ENCODE data around the gene NDUFS7.

Gene NDUFS7

DNA sequence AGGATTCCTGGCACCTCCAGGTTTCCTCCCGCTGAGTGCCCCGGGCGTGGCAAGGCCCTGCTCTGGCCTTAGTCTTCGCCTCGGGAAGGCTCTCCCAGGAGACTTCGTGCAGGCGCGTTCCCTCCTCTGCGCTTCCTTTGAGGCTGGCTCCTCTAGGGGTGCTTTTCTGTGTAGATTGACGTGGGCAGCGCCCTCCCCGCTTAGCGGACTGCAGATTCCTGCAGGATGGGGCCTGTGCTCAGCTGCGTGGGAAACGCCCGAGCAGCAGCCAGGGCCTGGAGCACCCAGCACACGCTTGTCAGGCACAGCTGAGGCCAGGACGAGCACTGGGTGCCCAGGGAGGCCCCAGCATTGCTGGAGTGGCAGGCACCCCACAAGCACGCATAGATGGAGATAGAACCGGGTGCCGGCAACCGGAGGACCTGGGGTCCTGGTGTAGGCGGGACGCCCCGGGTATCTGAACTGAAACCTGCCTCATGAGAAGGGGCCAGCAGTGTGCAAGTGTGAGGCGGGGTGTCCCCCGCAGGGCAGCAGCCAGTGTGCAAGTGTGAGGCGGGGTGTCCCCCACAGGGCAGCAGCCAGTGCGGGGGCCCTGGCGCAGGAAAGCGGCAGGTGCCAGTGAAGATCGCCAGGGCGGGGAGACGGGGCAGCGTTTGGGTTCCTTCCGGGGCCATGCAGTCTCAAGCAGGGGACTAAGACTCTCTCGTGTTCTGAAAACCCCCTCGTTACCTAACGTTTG lies 3.4 kb downstream of the NDUFS7 start:
- no peak for DNase-seq

DNA sequence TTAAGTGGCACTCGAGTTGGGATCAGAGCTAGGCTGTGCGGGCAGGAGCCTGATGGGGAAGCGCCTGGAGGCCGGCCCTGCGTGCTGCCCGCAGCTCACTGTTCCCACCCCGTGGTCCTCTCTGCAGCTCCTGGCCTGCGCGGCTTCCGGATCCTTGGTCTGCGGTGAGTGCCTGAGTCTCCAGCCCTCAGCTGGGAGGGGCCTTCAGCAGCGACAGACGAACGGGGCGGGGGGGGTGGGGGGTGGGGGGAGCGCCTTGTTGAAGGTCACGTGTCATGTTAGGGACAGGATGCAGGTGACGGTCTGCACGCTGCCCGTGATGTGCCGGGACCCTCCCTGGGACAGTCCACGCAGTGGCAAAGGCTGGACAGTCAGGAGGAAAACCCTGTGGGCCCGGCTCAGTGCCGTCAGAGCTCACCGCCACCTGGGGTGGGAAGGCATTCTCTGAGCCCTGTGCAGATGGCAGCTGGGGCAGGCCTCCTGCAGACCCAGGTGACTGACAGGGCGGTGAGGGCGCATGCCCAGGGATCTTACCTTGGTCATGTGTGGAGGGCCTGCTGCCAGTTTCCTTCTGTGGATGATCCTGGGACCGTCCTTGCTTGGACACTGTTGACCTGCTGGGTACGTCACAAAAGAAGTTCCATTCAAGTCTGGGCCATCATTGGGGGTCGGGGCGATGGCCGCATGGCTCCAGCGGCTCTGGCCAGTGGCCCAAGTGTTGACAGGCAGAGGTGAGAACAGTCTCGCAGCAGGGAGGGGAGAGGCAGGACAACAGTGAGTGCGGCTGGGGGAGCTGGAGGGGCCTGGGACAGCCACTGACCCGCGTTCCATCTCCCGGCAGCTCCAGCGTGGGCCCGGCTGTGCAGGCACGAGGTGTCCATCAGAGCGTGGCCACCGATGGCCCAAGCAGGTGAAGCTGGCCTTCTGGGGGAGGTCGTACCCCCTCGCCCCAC lies 4.3 kb downstream of the NDUFS7 start:
- DNase-seq, result no peak

DNA sequence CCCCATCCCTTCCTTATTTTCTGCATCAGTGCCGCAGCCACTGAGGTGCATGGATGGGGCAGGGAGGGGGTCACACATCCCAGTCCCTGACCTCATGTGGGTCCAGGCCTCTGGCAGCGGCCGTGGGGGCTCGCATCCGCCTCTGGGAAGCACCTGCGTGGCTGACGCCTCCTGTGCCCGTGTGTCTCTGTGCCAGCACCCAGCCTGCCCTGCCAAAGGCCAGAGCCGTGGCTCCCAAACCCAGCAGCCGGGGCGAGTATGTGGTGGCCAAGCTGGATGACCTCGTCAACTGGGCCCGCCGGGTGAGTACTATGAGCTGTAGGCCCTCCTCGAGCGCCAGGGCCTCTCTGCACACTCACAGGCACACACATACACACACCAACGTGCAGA lies 4.9 kb downstream of the NDUFS7 start:
- no peak for DNase-seq

DNA sequence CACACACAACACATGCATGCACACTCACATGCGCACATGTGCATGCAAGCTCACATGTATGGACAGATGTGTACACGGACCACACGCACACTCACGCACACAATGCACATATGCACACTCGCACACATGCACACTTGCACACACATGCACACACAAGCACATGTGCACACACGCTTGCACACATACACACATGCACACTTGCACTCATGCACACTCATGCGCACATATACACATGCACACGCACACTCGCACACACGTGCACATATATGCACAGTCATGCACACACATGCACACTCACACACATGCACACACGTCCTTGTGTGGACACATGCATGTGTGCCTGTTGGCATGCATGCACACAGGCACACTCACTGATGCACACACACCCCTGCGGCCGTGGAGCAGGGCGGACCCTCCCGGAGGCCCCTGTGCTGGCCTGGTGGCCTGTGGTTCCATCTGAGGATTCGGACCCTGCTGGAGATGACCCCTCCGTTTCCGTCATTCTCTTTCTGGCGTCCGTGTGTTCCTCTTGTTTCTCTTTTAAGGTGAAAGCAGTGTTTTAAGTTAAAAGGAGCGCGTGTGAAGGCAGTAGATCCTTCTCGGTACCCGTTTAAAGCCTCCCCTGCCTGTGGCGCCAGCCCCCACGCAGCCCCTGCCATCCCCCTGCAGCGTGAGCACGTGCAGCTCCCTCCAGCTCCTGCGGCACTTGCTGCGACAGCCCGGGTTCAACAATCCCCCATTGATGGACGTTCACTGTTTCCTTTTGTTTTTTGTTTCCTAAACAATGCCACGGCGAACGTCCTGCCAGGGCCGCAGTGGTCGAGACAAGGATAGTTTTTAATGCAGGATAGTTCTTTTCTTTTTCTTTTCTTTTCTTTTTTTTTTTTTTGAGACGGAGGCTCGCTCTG lies 5.6 kb downstream of the NDUFS7 start:
- DNase-seq, result no peak

DNA sequence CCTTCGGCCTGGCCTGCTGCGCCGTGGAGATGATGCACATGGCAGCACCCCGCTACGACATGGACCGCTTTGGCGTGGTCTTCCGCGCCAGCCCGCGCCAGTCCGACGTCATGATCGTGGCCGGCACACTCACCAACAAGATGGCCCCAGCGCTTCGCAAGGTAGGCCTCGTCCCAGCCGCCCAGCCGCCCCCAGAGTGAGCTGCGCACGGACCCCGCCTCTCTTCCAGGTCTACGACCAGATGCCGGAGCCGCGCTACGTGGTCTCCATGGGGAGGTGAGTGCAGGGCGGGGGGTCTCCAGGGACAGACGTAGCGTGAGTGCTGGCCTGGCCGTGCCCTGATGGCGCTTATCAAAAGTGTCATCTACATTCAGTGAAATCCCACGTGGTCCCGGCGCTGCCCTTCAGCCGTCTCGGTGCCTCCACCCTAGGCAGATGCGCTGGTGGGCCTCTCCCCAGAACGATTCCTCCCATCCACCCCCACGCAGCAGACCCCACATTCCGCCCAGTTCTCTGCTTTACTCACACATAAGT lies 7.2 kb downstream of the NDUFS7 start:
- no peak for DNase-seq

DNA sequence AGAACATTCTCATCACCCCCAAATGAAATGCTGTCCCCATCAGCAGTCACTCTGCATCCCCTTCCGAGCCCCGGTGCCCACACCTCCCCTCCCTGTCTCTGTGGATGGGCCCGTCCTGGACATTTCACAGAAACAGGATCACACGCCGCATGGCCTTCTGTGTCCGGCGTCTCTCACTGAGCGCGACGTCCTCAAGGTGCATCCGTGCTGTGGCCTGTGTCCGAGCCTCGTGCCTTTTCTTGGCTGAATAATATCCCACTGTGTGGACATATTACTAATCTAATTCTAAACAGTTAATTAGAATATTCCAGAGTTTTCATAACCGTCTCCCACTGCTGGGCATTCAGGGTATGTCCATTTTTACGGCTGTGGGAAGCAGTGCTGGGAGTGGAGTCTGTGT lies 8.7 kb downstream of the NDUFS7 start:
- DNase-seq, result no peak

DNA sequence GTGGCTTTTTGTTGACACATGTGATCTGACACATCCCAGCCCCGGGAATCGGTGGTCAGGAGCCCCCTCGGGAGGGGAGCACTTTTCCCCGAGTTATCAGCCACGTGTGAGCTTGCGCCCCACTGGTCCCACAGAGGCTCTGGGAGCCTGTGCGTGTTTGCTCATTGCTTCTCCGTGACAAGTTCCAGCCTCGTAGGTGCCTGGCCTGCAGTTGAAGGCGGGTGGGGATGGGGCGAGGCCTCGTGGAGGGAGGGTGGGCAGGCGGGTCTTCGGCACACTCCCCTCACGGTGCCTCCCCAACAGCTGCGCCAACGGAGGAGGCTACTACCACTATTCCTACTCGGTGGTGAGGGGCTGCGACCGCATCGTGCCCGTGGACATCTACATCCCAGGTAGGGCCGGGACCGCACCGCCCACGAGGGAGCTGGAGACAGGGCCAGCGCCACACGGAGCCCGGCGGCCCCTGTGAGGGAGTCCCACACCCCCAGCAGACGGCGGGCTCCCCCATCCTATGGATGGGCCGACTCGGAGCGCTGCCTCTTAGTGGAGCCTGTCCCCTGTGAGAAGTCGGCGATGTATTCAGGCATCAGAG lies 9.3 kb downstream of the NDUFS7 start:
- DNase-seq, result no peak

DNA sequence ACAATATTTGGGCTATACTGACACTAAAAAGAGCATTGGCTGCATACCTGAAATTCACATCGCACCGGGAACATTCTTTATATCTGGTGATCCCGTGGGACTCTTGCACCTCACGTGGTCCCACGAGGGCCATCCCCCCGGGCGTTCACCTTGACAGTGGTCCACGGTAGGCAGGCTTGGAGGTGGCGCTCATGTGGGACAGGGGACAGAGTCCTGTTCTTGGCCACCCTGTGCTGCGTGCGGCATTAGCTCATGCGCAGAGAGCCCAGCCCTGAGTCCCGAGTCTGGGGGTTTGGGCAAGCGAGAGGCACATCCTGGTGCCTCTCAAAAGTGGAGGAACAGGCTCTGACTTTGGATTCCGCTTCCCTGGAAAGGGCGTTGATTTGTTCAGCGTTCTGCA lies 10.1 kb downstream of the NDUFS7 start:
- no peak for DNase-seq

DNA sequence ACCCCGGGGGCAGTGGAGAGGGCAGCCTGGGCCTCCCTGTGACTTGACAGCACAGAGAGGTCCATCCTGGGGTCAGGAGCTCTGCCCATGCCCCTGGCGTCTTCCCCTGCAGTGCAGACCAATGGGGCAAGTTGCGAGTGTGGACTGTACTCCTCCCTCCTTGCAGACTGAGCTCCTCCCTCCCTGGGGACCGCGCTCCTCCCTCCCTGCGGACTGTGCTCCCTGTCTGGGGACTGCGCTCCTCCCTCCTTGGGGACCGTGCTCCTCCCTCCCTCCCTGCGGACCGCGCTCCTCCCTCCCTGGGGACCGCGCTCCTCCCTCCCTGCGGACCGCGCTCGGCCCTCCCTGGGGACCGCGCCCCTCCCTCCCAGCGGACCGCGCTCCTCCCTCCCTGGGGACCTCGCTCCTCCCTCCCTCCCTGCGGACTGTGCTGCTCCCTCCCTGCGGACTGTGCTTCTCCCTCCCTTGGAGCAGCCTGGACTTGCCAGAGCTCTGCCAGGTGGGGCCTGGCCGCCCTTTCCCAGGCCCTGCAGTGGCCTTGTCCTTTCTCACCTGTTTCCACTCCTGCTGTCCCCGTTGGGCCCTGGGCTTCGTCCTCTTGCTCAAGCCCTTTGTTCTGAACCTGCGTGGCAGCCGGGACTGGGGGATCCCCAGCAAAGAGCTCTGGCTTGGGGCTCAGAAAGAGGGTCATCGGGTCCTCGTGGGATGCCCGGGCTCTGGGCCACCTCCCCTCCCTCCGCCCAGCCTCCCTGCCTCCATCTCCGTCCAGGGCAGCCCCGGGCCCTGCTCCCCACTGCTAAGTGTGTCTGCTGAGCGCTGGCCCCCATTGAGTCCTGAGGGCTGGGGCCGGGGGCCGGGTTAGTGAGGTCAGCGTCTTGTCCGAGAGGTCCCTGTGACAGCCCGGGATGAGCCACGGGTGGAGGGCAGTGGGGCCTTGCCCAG lies 10.8 kb downstream of the NDUFS7 start:
- DNase-seq, result no peak

DNA sequence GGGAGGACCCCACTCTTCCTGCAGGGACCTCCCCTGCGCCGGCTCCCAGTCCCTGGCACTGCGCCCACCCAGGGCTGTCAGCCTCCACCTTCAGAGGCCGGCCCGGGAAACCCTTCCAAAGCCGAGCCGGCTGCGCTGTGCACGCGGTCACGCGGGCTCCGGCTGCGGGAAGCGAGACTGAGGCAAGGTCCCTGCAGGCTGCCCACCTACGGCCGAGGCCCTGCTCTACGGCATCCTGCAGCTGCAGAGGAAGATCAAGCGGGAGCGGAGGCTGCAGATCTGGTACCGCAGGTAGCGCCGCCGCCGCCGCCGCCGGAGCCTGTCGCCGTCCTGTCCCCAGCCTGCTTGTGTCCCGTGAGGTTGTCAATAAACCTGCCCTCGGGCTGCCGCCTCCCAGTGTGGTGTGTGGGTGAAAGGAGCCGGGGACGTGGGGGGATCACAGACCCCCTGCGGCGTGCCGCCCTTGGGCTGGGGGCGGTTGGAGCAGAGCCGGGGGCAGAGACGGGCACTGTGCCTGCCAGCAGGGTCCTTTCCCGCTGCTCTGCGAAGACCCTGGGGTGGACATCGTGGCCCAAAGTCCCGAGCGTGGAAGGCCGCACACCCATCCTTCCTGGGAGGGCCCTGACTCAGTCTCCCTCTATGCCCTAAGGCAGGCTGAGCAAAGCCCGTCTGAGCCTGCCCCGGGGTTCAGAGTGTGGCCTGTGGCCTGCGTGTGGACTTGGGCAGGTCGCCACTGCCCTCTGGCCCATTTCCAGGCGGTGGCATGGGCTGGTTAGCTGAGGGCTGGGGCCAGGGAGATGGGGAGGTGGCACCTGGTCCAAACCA lies 11.7 kb downstream of the NDUFS7 start:
- no peak for DNase-seq

DNA sequence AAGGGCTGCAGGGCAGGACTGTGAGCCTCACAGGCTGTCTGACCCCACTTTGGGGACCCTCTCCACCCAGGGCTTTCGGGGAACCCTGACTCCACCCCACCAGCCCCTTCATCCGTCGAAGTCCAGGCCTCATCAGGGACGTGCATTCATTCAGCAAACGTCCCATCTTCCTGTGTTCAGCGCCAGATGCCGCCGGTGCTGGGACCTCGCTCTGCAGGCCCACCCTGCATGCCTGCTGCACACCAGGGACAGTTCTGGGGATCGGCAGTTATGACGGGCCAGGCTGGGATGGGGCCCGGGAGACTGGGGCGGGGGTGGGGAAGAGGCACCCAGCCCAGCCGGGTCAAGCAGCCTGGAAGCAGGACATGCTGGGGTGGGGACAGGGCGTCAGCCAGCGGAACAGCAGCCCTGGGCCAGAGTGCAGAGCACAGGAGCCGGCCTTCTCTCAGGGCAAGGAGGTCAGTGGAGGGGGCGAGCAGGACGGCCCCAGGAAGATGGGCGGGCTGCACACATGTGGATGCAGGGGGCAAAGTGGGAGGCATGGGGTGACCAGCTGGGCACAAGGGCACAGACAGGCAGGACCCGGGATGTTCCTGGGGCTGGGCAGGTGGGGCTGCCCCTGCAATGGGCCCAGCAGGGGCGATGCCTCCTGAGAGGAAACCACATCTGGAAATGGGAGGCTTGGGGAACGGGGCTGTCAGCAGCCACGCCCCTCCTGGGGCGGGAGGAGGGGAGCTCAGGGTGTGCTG lies 12.5 kb downstream of the NDUFS7 start:
- DNase-seq, result no peak

DNA sequence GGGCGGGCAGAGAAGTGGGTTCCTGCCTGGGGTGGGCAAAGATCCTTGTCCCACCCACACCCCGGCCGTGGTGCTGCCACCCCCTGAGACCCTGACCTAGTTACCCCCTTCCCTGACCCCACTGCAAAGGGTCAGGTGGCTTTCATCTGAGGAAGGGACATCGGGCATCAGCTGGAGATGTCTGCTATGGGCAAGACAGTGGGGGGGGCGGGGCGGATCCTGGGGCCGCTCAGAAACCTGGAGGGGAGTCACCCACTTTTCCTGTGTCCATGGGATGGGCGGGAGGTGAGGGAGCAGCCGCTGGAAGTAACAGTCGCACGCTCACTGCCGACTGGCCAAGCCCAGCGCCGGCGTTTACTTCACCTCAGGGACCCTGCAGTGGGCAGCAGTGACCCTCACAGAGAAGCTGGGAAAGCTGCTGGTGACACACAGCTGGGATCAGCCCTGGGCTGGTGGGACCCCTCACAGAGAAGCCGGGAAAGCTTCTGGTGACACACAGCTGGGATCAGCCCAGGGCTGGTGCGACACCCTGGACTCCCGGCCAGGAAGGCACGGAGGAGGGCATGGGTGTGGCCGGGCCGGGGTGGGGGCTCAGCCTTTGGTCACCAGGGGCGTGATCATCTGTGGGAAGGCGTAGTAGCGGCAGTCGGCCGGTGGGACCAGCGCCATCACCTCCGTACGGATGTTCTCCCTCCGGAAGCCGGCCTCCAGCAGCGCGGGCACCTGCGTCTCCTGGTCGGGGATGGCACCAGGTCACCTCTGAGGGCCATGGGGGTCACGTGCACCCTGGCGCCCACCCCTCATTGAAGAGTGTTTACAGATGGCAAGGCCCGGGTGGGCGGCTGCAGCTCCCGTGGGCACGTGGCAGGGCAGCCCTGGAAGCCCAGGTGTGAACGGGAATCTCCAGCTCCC lies 13.3 kb downstream of the NDUFS7 start:
- no peak for DNase-seq

DNA sequence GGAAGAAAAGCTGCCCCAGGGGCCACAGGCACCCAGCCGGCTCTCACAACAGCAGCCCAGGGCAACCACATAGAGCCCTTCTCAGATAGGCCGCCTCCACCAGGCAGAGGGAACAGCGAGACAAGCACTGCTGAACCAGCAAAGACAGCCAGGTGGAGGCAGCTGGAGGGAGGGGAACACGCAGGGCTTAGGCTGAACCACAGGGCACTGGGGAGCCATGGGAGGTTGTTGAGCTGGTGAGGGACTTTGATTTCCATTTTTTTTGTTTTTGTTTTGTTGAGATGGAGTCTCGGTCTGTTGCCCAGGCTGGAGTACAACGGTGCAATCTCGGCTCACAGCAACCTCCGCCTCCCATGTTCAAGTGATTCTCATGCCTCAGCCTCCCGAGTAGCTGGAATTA lies 14.1 kb downstream of the NDUFS7 start:
- DNase-seq, result no peak

DNA sequence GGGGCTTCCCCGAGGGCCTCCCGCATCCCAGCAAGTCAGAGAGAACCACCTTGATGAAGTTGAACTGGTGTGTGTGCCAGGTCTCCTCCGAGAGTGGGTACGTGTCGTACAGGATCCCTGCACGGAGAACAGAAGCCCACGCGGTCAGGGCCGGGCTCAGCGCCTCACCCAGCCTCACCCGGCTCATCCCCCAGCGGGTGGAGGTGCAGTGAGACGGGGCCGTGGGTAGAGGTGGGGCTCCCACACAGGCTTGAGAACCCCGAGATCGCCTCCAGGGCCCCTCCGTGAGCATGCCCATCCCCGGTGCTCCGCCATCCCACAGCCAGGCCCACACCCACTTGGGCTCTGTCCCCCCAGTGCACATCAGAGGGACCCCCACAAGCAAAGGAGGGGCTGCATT lies 15.4 kb downstream of the NDUFS7 start:
- DNase-seq, result no peak

DNA sequence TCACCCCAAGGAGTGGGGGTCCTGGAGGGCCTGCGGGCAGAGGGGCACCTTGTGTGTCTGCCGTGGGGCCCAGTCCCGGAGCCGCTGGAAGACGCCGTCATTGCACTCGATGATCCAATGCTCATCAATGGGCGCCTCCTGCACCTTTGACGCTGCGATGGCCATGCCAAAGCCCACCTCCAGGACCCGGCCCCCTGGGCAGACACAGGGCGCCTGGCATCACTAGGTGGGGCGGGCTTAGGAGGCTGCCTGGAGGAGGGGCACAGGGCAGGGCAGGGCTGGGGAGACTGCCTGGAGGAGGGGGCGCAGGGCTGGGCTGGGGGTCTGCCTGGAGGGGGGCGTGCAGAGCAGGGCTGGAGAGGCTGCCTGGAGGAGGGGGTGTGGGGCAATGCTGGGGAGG lies 16.0 kb downstream of the NDUFS7 start:
- no peak for DNase-seq

DNA sequence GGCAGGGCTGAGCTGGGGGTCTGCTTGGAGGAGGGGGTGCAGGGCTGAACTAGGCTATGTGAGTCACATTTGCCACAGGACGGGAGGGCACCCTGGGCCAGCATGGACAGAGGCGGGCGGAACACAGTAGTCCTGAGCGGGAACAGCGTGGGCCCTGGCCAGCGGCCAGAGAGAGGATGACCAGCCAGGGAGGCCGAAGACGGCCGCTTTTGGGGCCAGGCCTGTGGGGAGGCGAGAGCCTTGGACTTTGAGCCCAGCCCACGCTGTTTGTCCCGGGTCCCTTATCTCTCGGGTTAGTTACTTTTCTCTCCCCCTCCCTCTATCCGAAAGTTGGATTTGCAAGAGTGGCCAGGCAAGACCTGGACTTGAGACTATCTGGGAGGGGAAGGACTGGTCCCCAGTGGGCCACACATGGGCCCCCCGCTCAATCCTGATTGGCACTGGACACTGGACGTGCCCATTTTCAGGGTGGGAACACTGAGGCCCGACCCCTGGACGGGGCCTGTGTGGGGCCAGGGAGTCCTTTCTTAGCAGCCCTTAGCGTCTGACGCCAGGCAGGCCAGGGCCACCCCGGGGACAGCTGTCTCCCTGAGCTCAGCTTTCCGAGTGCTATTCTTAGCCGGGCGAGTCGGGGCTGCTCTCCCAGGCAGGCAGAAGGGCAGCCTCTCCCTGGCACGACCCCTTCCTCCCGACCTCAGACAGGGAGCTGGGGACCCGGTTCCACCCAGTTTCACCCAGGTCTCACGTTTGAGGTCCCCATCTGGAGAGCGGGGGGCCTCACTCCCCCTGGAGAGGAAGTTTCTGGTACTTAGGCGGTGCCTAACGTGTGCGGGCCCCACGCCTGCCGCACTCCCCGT lies 16.8 kb downstream of the NDUFS7 start:
- DNase-seq, result no peak

DNA sequence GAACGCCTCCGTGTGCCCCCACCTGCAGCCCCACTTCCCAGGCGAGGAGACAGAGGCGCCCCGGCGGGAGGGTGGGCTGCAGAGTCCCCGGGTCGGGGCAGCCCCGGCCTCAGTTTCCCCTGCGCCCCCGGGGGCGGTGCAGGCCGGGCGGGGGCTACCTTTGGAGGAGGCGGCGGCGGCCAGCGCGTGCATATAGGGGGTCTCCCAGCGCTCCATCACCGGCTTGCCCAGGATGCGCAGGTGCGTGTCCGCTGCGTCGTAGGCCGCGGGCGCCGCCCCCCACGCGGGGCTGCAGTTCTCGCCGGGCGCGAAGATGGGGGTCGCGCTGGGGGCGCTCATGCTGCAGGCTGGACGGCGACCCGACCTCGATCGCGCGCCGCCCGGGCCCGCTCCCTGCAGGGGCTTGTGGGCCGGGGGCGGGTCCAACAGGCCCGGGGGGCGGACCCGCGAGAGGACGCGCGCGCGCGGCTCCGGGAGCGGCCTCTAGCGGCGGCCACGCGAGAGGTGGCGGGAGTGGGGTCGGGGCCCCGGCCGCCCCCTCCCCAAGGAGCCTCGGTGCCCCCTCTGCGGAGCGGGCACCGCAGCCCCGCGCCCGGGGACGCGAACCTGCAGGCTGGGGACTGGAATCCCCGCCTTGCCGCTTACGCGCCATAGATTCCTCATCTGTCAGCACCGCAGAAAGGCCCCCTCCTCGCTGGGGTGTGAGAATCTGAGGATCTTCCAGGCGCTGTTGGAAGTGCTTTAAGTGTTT lies 17.6 kb downstream of the NDUFS7 start, which contains the start of gene GAMT:
Gene GAMT, minus strand, starts transcription at position 405 of the 751 bp plus-strand sequence. Its CDS starts 66 bp downstream, at position 339.
- peak in 1 of 2 experiments; percentile 77 for DNase-seq
